Uterus (tissue), 4 donors: ENCODE data around the gene LRRN2. TPM values are rescaled to one million over a fixed set of nuclear protein-coding genes. Genes with fewer than 3 reads are reported as not detected.

ENCODE experiments used
- DNase-seq, 2 donors: peaks; one replicate each; pipeline ENCODE4 v3.0.0-alpha.2; 2019 to 2020
- H3K27ac ChIP-seq, 2 donors: fragments of 200-600 bp; sonication (generic); 1 replicate in 1 of 2; 2 replicates in 1 of 2; pipeline ENCODE4 v1.5.1; 2016 to 2018
- H3K27me3 ChIP-seq, 2 donors: fragments of 200-600 bp; sonication (generic); one replicate each; pipeline ENCODE4 v1.5.1; 2018 to 2019; ENCODE audit warnings: control low read depth in 1 of 2
- H3K36me3 ChIP-seq, 2 donors: fragments of 200-600 bp; sonication (generic); one replicate each; pipeline ENCODE4 v1.5.1; 2019; ENCODE audit warnings: control low read depth in 1 of 2
- H3K4me1 ChIP-seq, 2 donors: fragments of 200-600 bp; sonication (generic); one replicate each; pipeline ENCODE4 v1.5.1; 2018 to 2019; ENCODE audit warnings: control low read depth in 1 of 2
- H3K4me3 ChIP-seq, 2 donors: fragments of 200-600 bp; sonication (generic); 1 replicate in 1 of 2; 2 replicates in 1 of 2; pipeline ENCODE4 v1.5.1; 2018 to 2019; ENCODE audit warnings: mild to moderate bottlenecking in 1 of 2
- H3K9me3 ChIP-seq, 2 donors: fragments of 200-600 bp; sonication (generic); one replicate each; pipeline ENCODE4 v1.5.1; 2019; ENCODE audit warnings: control low read depth in 1 of 2
- POLR2A ChIP-seq, 2 donors: fragments of 450-650 bp; IDR thresholded peaks; one replicate each; pipeline ENCODE4 v1.6.1; 2016; ENCODE audit warnings: antibody characterized with exemption in 2 of 2, mild to moderate bottlenecking in 1 of 2, moderate library complexity in 1 of 2
- intact Hi-C: fragments of 100-400 bp; cut with DNase I; formaldehyde crosslinking; loops from one replicate; pipeline ENCODE4 v1.15.1; 2023; ENCODE audit warnings: low total_unique reads
- total RNA-seq, 4 donors: library from RNA; depleted of rRNA in 3 of 4; stranded (reverse); fragments of >200 nt in 3 of 4; gene quantifications; one replicate each; pipeline versions ENCODE4 v1.1.0 to v1.2.4, GENCODE V29; 2014 to 2023
- TF ChIP-seq, protein P1 (sequence below), 4 experiments: fragments of 200-600 bp in 2 of 4; fragments of 450-650 bp in 2 of 4; sonication (generic) in 2 of 4; IDR thresholded peaks; one replicate each; pipeline ENCODE4 v1.5.1; 2016 to 2019; ENCODE audit warnings: antibody characterized with exemption in 4 of 4, mild to moderate bottlenecking in 2 of 4, moderate library complexity in 1 of 4
- donor health status: DM: yes; HTN: yes; CAD: no.

The LRRN2 gene
- total RNA-seq, 4 donors from 2014 or later = 1.3 to 5.5 (median 3.9) TPM

DNA sequence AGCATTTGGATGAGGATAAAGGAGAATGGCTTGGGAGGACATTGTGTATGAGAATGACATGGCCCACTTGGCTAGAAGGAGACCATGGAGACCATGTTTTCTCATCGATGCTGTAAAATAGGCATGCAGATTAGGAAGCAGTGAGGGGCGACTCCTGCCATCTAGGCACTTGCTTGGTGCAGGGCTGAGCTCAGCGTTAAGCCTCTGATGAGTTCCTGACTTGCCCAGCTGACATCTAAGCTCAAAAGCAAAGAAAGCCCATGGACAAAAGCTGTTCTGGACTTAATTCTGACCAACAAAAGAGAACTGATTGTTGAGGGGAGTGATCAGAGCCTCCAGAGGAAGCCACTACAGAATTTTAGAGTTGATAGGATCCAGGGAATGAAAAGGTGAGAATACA is 74.5 kb downstream of the LRRN2 start:
- TF ChIP-seq POLR2A (IDR thresholded peaks at IDR 0.05) = no peak
- TF ChIP-seq, protein P1, sequence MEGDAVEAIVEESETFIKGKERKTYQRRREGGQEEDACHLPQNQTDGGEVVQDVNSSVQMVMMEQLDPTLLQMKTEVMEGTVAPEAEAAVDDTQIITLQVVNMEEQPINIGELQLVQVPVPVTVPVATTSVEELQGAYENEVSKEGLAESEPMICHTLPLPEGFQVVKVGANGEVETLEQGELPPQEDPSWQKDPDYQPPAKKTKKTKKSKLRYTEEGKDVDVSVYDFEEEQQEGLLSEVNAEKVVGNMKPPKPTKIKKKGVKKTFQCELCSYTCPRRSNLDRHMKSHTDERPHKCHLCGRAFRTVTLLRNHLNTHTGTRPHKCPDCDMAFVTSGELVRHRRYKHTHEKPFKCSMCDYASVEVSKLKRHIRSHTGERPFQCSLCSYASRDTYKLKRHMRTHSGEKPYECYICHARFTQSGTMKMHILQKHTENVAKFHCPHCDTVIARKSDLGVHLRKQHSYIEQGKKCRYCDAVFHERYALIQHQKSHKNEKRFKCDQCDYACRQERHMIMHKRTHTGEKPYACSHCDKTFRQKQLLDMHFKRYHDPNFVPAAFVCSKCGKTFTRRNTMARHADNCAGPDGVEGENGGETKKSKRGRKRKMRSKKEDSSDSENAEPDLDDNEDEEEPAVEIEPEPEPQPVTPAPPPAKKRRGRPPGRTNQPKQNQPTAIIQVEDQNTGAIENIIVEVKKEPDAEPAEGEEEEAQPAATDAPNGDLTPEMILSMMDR (IDR thresholded peaks at IDR 0.05) = no peak
- Histone ChIP-seq H3K4me3 (no peak overlapping the region), H3K36me3 (no peaks in the 10 kb centered on the region), H3K9me3 (no peaks in the 10 kb centered on the region), H3K27ac (no peak overlapping the region), H3K4me1 (no peaks in the 10 kb centered on the region), H3K27me3 (no peaks in the 10 kb centered on the region)
- intact Hi-C loops = no loop called here
- DNase-seq = no peak

GRCh38 chr1:204607910-204608309 is 77.6 kb downstream of the LRRN2 start:
- no peak overlapping the region for H3K4me3 ChIP-seq
- no peaks in the 10 kb centered on the region for H3K36me3 ChIP-seq
- intact Hi-C loops = no loop called here
- no peak for TF ChIP-seq POLR2A (IDR thresholded peaks at IDR 0.05)
- H3K27me3 ChIP-seq = no peaks in the 10 kb centered on the region
- no peak for DNase-seq
- H3K27ac ChIP-seq = no peak overlapping the region
- no peaks in the 10 kb centered on the region for H3K9me3 ChIP-seq
- no peaks in the 10 kb centered on the region for H3K4me1 ChIP-seq

GRCh38 chr1:204605791-204606190 is 79.7 kb downstream of the LRRN2 start:
- intact Hi-C loops = no loop called here
- no peak for DNase-seq
- no peak for TF ChIP-seq POLR2A (IDR thresholded peaks at IDR 0.05)
- TF ChIP-seq, protein P1 (IDR thresholded peaks at IDR 0.05) = no peak
- H3K27me3 ChIP-seq = no peaks in the 10 kb centered on the region
- H3K4me1 ChIP-seq = no peaks in the 10 kb centered on the region
- no peak overlapping the region for H3K4me3 ChIP-seq
- no peaks in the 10 kb centered on the region for H3K36me3 ChIP-seq
- H3K27ac ChIP-seq = no peak overlapping the region
- H3K9me3 ChIP-seq = no peaks in the 10 kb centered on the region

DNA sequence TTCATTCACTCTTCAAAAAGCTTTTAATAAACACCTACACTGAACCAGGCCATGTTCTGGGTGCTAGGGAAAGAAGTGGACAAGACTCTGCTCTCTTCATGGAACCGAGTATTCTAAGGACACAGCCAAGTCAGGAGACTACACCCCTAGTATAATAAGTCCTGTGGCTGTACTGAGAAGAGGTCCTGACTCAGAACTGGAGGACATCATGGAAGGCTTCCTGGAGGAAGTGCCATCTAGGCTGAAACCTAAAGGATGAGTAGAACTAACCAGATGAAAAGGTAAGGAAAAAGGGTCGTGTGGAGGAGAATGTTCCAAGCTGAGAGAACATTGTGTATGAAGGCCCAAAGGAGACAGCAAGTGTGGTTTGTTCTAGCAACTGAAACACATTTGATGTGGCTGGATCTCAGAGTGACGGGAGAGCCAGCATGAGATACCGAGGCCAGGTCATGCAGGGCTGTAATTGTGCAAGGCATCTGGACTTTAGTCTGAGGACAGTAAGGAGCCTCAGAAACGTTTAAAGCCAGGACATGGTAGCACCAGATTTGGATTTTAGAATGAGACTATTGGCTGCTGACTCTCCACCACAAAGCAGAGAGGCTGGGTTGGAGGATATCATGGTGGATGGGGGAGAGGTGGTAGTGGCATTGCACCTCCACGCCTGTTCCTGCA is 82.5 kb downstream of the LRRN2 start:
- Histone ChIP-seq H3K27me3 (no peaks in the 10 kb centered on the region), H3K27ac (no peak overlapping the region), H3K4me3 (no peak overlapping the region), H3K36me3 (no peaks in the 10 kb centered on the region), H3K4me1 (no peaks in the 10 kb centered on the region), H3K9me3 (no peaks in the 10 kb centered on the region)
- no peak for DNase-seq
- intact Hi-C loops = no loop called here
- TF ChIP-seq, protein P1 (IDR thresholded peaks at IDR 0.05) = no peak
- TF ChIP-seq POLR2A (IDR thresholded peaks at IDR 0.05) = no peak

DNA sequence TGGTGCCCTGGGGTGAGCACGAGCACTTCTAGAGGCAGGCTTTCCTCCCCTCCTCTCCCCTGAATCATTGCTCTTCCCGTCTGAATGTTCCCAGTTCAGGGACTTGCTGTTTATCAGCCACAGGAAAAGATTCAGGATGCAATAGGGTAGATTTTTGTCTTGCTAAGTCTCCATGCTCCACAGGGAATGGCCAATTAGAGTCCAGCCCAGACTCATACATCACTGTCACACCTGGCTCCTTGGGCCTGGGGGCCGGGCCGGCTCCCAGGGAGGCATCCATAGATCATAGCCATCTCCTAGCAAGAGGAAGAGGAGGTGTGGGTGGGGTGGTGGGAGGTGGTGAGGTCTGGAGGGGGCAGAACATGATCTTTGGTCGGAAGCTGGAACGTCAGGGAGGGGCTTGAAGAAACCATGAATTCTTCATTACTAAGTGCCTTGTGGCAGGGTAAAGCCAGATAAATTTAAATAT is 83.4 kb downstream of the LRRN2 start:
- no peaks in the 10 kb centered on the region for H3K4me1 ChIP-seq
- H3K36me3 ChIP-seq = no peaks in the 10 kb centered on the region
- no peak overlapping the region for H3K27ac ChIP-seq
- H3K9me3 ChIP-seq = no peaks in the 10 kb centered on the region
- DNase-seq = no peak
- no peaks in the 10 kb centered on the region for H3K27me3 ChIP-seq
- intact Hi-C loops = no loop called here
- H3K4me3 ChIP-seq = no peak overlapping the region
- TF ChIP-seq, protein P1 (IDR thresholded peaks at IDR 0.05) = no peak
- TF ChIP-seq POLR2A (IDR thresholded peaks at IDR 0.05) = no peak
